ENCODE results near the gene EIF1AD. TPM values are rescaled to one million over a fixed set of nuclear protein-coding genes. Genes with fewer than 3 reads are reported as not detected.

EIF1AD gene
- total RNA-seq, 1 donor from 2014 or later: 50.6 TPM

DNA sequence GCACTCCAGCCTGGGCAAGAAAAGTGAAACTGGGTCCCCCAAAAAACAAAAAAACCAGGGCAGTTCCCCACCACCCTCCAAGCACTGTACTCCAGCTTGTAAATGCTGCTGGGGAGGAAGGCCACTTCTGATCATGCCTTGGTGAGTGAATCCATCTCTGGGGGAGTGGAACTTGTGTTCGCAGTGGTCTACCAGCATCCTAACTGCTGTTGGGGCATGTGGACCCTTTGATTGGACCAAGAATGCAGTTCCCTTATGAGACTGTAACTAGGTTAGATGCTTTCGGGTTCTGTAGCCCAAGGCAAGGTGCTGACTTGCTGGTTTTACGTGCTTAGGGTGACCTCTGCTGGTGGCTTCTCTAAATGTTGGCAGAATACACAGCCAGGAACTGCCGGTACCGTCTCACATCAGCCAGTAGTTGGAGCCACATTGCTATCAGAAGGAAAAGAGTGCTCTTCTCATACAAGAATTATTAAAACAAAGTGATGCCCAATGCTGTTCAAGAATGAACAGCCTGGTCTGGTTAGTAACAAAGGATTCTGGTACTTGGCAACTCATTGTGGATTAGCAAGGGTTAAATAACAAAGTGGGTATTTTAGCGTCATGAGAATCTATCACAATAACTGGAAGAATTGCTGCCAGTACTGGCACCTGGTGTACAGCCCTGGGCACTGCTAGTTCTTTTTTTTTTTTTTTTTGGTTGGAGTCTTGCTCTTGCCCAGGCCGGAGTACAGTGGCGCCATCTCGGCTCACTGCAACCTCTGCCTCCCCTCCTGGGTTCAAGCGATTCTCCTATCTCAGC is 13.0 kb downstream of the EIF1AD start:
- H3K4me3 ChIP-seq: no peak overlapping the region
- H3K36me3 ChIP-seq: no peaks in the 10 kb centered on the region
- peak in 1 of 2 donors; percentile 94 for DNase-seq (ENCODE audit: extremely low spot score in 2 of 2)
- TF ChIP-seq POLR2AphosphoS5 (IDR thresholded peaks at IDR 0.05; ENCODE audit: insufficient read depth in 1 of 2, low read depth in 1 of 2) (peak in 1 of 2 donors; percentile 91), POLR2A (IDR thresholded peaks at IDR 0.05) (no peak)
- TF ChIP-seq, protein P1, sequence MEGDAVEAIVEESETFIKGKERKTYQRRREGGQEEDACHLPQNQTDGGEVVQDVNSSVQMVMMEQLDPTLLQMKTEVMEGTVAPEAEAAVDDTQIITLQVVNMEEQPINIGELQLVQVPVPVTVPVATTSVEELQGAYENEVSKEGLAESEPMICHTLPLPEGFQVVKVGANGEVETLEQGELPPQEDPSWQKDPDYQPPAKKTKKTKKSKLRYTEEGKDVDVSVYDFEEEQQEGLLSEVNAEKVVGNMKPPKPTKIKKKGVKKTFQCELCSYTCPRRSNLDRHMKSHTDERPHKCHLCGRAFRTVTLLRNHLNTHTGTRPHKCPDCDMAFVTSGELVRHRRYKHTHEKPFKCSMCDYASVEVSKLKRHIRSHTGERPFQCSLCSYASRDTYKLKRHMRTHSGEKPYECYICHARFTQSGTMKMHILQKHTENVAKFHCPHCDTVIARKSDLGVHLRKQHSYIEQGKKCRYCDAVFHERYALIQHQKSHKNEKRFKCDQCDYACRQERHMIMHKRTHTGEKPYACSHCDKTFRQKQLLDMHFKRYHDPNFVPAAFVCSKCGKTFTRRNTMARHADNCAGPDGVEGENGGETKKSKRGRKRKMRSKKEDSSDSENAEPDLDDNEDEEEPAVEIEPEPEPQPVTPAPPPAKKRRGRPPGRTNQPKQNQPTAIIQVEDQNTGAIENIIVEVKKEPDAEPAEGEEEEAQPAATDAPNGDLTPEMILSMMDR (IDR thresholded peaks at IDR 0.05): peak; percentile 87 to 99 (median 98)
- H3K27me3 ChIP-seq: no peaks in the 10 kb centered on the region
- H3K4me1 ChIP-seq: no peaks in the 10 kb centered on the region
- H3K27ac ChIP-seq: no peak overlapping the region
- H3K9me3 ChIP-seq: no peaks in the 10 kb centered on the region
- intact Hi-C loops (cut with DNase I): loop anchor here (5.0 to 10.0 kb wide), 2 partner anchors 102 to 284 kb away; partner anchors contain the start of gene FIBP

DNA sequence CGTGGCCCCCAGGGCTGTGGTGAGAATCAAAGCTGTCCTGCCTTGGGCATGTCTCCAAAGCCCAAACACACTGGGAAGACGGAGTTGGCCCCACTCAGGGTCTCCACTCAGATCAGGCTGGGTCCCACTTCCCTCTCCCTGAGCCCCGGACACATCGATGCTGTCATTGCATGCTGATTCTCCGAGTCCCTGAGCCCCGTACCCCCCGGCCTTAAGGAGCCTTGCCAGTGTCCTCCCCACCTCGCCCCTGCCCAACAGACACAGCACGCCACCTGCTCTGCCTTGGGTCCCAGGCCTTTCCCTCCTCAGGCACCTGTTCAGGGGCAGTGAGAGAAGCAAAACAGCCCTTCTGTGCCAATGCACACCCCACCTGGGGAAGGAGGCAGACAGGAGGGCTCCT is 14.6 kb downstream of the EIF1AD start:
- no peaks in the 10 kb centered on the region for H3K9me3 ChIP-seq
- no peak overlapping the region for H3K4me3 ChIP-seq
- TF ChIP-seq, protein P1 (IDR thresholded peaks at IDR 0.05): no peak
- TF ChIP-seq POLR2A (IDR thresholded peaks at IDR 0.05): no peak
- no peak for TF ChIP-seq POLR2AphosphoS5 (IDR thresholded peaks at IDR 0.05; ENCODE audit: insufficient read depth in 1 of 2, low read depth in 1 of 2)
- no peaks in the 10 kb centered on the region for H3K27me3 ChIP-seq
- no peaks in the 10 kb centered on the region for H3K4me1 ChIP-seq
- intact Hi-C loops (cut with DNase I): loop anchor here (5.0 to 10.0 kb wide), 2 partner anchors 100 to 283 kb away; partner anchors contain the start of gene FIBP
- H3K36me3 ChIP-seq: no peaks in the 10 kb centered on the region
- H3K27ac ChIP-seq: no peak overlapping the region
- DNase-seq (ENCODE audit: extremely low spot score in 2 of 2): no peak

DNA sequence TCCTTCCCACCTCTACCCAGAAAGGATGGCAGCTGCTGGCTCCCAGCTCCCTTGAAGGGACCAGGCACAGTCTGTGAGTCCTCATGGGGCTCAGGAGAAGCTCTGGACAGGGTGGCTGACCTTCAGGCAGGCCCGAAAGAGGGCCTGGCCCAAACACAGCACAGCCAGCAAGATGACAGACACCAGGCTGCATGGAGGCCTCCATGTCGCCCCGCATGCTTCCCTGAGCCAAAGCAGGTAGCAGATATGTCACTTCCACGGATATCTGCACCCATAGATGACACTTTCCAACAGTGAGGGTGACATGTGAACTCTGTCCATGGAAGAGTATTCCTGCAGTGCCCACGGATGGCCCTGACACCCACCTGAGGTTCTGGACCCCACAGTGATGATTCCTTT is 18.4 kb downstream of the EIF1AD start:
- no peaks in the 10 kb centered on the region for H3K9me3 ChIP-seq
- H3K4me1 ChIP-seq: no peaks in the 10 kb centered on the region
- H3K27me3 ChIP-seq: no peaks in the 10 kb centered on the region
- peak in 1 of 2 donors; percentile 77 for DNase-seq (ENCODE audit: extremely low spot score in 2 of 2)
- H3K27ac ChIP-seq: no peak overlapping the region
- H3K36me3 ChIP-seq: peaks cover 0 to 15% of the 10 kb centered on the region in 2 donors
- TF ChIP-seq POLR2A (IDR thresholded peaks at IDR 0.05) (no peak), POLR2AphosphoS5 (IDR thresholded peaks at IDR 0.05; ENCODE audit: insufficient read depth in 1 of 2, low read depth in 1 of 2) (no peak)
- TF ChIP-seq, protein P1 (IDR thresholded peaks at IDR 0.05): no peak
- no peak overlapping the region for H3K4me3 ChIP-seq
- intact Hi-C loops (cut with DNase I): loop anchor here (10.0 kb wide), 1 partner anchor 279 kb away; no protein-coding TSS in a partner anchor

DNA sequence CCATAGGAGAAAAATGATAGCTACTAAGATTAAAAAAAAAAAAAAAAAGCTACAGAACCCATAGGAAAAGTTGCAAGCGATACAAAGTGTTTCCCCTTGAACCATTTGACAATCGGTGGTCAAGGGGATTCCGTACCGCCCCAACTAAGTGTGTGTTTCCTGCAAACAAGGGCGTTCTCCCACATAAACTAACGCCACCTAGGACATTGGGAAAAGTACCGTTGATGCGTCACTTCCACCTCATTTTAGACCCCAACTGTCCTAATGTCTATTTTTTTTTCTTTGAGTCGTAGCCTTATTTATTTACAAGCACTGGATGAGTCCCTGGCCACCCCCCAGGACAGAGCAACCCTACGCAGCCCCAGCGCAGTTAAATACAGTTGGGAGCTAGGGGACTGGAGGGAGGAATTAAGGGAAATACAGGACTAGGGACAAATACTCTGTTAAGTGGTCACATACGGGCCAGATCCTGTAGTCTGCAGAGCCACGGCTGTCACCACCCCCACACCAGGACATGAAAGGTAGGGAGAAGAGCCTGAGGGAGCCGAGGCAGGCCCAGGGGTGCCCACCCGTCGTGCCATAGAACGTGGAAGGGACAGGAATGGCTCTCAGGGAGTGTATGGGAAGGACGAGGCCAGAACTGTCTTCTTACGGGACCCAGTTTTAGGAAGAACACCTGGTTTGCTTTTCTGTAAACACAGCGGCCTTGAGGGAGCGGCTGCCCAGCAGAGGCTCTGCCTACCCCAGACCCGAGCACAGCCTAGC is 19.0 kb downstream of the EIF1AD start:
- Histone ChIP-seq H3K4me1 (no peaks in the 10 kb centered on the region), H3K4me3 (no peak overlapping the region), H3K9me3 (no peaks in the 10 kb centered on the region), H3K36me3 (peaks cover 0 to 20% of the 10 kb centered on the region in 2 donors), H3K27me3 (no peaks in the 10 kb centered on the region), H3K27ac (no peak overlapping the region)
- intact Hi-C loops (cut with DNase I): loop anchor here (10.0 kb wide), 1 partner anchor 278 kb away; no protein-coding TSS in a partner anchor
- TF ChIP-seq, protein P1 (IDR thresholded peaks at IDR 0.05): no peak
- TF ChIP-seq POLR2A (IDR thresholded peaks at IDR 0.05) (no peak), POLR2AphosphoS5 (IDR thresholded peaks at IDR 0.05; ENCODE audit: insufficient read depth in 1 of 2, low read depth in 1 of 2) (no peak)
- DNase-seq (ENCODE audit: extremely low spot score in 2 of 2): no peak

Measured in vagina (tissue), 2 donors.